ENCODE measurements around the gene SORL1. TPM values are rescaled to one million over a fixed set of nuclear protein-coding genes. Genes with fewer than 3 reads are reported as not detected.
A peak's percentile ranks its signal among the peaks of the same experiment; 100 is the strongest.
"Not testable (repeated sequence)": the region's sequence is repeated elsewhere in the genome, so short reads cannot be mapped to it uniquely, and the experiment has no call there.

Gene SORL1
- total RNA-seq, 2 experiments from 2014 or later: 228 to 411 TPM

DNA sequence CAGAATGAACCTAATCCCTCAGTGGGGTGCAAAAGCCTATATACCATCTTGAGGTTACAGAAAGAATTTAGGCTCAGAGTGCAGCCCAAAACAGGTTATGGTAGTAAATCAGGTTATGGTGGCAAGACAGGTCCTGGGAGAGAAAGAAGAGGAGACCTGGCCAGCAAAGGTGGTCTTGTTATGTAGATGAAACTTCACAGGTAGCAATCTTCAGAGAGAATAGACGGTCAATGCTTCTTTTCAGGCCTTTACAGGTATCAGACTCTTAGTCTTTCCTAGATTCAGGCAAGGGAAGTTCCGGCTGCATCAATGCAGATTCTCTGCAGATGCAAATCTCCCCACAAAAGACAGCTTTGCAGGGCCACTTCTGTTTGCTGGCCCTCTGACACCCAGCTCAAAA lies 45.8 kb upstream of the SORL1 start:
- Histone ChIP-seq H3K27ac (ENCODE audit: low read depth, low read length, poor library complexity, severe bottlenecking) (peak overlapping the region; percentile 92), H3K4me2 (ENCODE audit: low read length) (peak overlapping the region; percentile 76)
- POLR2A ChIA-PET: interaction anchor here (0.7 to 5.6 kb wide), 20 partner anchors 12 to 83 kb away, joined by 3 to 104 read pairs (median 10); no protein-coding TSS in a partner anchor

DNA sequence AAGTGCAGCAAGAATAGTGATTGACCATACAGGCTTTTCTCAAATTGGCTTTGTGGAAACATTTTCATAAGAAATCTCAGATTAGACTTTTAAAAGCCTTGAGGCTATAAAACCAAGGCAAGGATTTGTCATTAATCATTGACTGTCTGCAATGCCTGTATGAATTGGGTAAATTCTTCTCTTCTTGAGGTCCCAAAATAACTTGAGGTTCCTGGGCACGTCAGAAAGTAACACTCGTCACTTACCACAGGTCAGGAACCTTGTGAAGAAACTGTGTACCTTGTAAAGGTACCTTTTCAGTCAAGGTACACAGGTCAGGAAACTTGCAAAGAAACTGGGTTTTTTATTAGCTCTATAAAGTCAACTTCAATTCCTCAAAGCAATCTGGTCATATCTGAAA lies 43.3 kb upstream of the SORL1 start:
- peaks cover 71% of the 10 kb centered on the region for H3K4me1 ChIP-seq (ENCODE audit: insufficient read depth, low read length, poor library complexity, severe bottlenecking)
- no peaks in the 10 kb centered on the region for H3K79me2 ChIP-seq (ENCODE audit: insufficient read depth, low read depth, low read length)
- TF ChIP-seq EZH2phosphoT487 (IDR thresholded peaks at IDR 0.05; ENCODE audit: borderline replicate concordance, low read depth, low read length): no peak
- no peak for TF ChIP-seq CTCF (conservative IDR thresholded peaks at IDR 0.05; ENCODE audit: low read length)
- no peaks in the 10 kb centered on the region for H3K9me2 ChIP-seq (ENCODE audit: insufficient read depth, low read length)
- H2AFZ ChIP-seq (ENCODE audit: low read length): peak overlapping the region; percentile 80
- H3K4me3 ChIP-seq (ENCODE audit: low read depth, low read length, poor library complexity, severe bottlenecking): no peak overlapping the region
- H4K20me1 ChIP-seq (ENCODE audit: insufficient read depth, low read length): no peaks in the 10 kb centered on the region
- H3K27ac ChIP-seq (ENCODE audit: low read depth, low read length, poor library complexity, severe bottlenecking): peak overlapping the region; percentile 92
- H3K36me3 ChIP-seq (ENCODE audit: insufficient read depth, low read length): no peaks in the 10 kb centered on the region
- CTCF ChIA-PET (ENCODE audit: unreplicated experiment): no interaction called here
- POLR2A ChIA-PET: interaction anchor here (0.6 to 5.6 kb wide), 21 partner anchors 9 to 83 kb away, joined by 3 to 104 read pairs (median 5); partner anchors contain the start of genes SORL1 and SORL1-AS1
- no peak for DNase-seq (ENCODE audit: low spot score)
- intact Hi-C loops (cut with micrococcal nuclease; ENCODE audit: unreplicated experiment): no loop called here
- BruUV-seq (replicated peaks): no TSS peak
- peak overlapping the region; percentile 40 for H3K4me2 ChIP-seq (ENCODE audit: low read length)
- H3K9me3 ChIP-seq (ENCODE audit: low read length): no peaks in the 10 kb centered on the region

More for the DNA sequence above, 45.8 kb upstream of the SORL1 start:
- H3K4me3 ChIP-seq (ENCODE audit: low read depth, low read length, poor library complexity, severe bottlenecking): peak overlapping the region; percentile 56
- H4K20me1 ChIP-seq (ENCODE audit: insufficient read depth, low read length): no peaks in the 10 kb centered on the region
- no peaks in the 10 kb centered on the region for H3K79me2 ChIP-seq (ENCODE audit: insufficient read depth, low read depth, low read length)
- peaks cover 14% of the 10 kb centered on the region for H3K36me3 ChIP-seq (ENCODE audit: insufficient read depth, low read length)
- peaks cover 71% of the 10 kb centered on the region for H3K4me1 ChIP-seq (ENCODE audit: insufficient read depth, low read length, poor library complexity, severe bottlenecking)
- peak; percentile 75 for DNase-seq (ENCODE audit: low spot score)
- H2AFZ ChIP-seq (ENCODE audit: low read length): peak overlapping the region; percentile 63
- TF ChIP-seq CTCF (conservative IDR thresholded peaks at IDR 0.05; ENCODE audit: low read length): no peak
- no peak for TF ChIP-seq EZH2phosphoT487 (IDR thresholded peaks at IDR 0.05; ENCODE audit: borderline replicate concordance, low read depth, low read length)
- H3K9me2 ChIP-seq (ENCODE audit: insufficient read depth, low read length): no peaks in the 10 kb centered on the region
- intact Hi-C loops (cut with micrococcal nuclease; ENCODE audit: unreplicated experiment): loop anchor here (2.0 kb wide), 1 partner anchor 25 kb away; no protein-coding TSS in a partner anchor
- no TSS peak for BruUV-seq (replicated peaks)
- peaks cover 16% of the 10 kb centered on the region for H3K9me3 ChIP-seq (ENCODE audit: low read length)
- CTCF ChIA-PET (ENCODE audit: unreplicated experiment): interaction anchor here (0.6 to 2.7 kb wide), 6 partner anchors 10 to 113 kb away, joined by 3 to 10 read pairs (median 4); no protein-coding TSS in a partner anchor

- POLR2A ChIA-PET: interaction anchor here (1.0 to 5.6 kb wide), 10 partner anchors 8 to 43 kb away, joined by 3 to 104 read pairs (median 6); no protein-coding TSS in a partner anchor
- H3K4me2 ChIP-seq (ENCODE audit: low read length); H3K9me2 ChIP-seq (ENCODE audit: insufficient read depth, low read length); intact Hi-C loops (cut with micrococcal nuclease; ENCODE audit: unreplicated experiment); H3K36me3 ChIP-seq (ENCODE audit: insufficient read depth, low read length); H4K20me1 ChIP-seq (ENCODE audit: insufficient read depth, low read length); H3K4me3 ChIP-seq (ENCODE audit: low read depth, low read length, poor library complexity, severe bottlenecking); DNase-seq (ENCODE audit: low spot score); H3K9me3 ChIP-seq (ENCODE audit: low read length); H3K27ac ChIP-seq (ENCODE audit: low read depth, low read length, poor library complexity, severe bottlenecking); CTCF ChIA-PET (ENCODE audit: unreplicated experiment); H3K79me2 ChIP-seq (ENCODE audit: insufficient read depth, low read depth, low read length); BruUV-seq (replicated peaks); H2AFZ ChIP-seq (ENCODE audit: low read length): not testable (repeated sequence)
- H3K4me1 ChIP-seq (ENCODE audit: insufficient read depth, low read length, poor library complexity, severe bottlenecking): peaks cover 68% of the 10 kb centered on the region
Observed at GRCh38 chr11:121410041-121410440, 42.1 kb upstream of the SORL1 start.

DNA sequence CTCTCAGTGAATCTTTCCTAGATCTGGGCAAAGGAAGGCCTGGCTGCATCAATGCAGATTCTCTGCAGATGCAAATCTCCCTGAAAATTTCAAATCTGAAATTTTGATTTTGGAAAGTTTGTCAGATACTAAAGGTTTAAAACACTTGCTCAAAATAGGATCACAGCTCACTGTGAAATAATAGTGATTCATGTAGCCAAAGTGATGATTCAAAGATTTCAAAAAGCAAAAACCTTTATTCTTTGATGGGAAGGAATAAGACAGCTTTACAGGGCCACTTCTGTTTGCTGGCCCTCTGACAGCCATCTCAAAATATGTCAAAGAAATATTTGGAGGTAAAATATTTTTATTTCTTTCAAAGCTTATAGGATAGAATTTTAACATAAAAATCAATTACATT lies 40.8 kb upstream of the SORL1 start:
- DNase-seq (ENCODE audit: low spot score); H3K4me2 ChIP-seq (ENCODE audit: low read length); H3K36me3 ChIP-seq (ENCODE audit: insufficient read depth, low read length); H3K9me3 ChIP-seq (ENCODE audit: low read length); H4K20me1 ChIP-seq (ENCODE audit: insufficient read depth, low read length); BruUV-seq (replicated peaks); H3K4me3 ChIP-seq (ENCODE audit: low read depth, low read length, poor library complexity, severe bottlenecking); CTCF ChIA-PET (ENCODE audit: unreplicated experiment); intact Hi-C loops (cut with micrococcal nuclease; ENCODE audit: unreplicated experiment); H3K79me2 ChIP-seq (ENCODE audit: insufficient read depth, low read depth, low read length); H2AFZ ChIP-seq (ENCODE audit: low read length); H3K27ac ChIP-seq (ENCODE audit: low read depth, low read length, poor library complexity, severe bottlenecking); H3K9me2 ChIP-seq (ENCODE audit: insufficient read depth, low read length): not testable (repeated sequence)
- POLR2A ChIA-PET: interaction anchor here (0.9 to 2.7 kb wide), 4 partner anchors 15 to 43 kb away, joined by 3 to 8 read pairs (median 3); no protein-coding TSS in a partner anchor
- H3K4me1 ChIP-seq (ENCODE audit: insufficient read depth, low read length, poor library complexity, severe bottlenecking): peaks cover 67% of the 10 kb centered on the region

Measured in OCI-LY7 (cell line).